ENCODE results near the gene ANKRD55. TPM values are rescaled to one million over a fixed set of nuclear protein-coding genes. Genes with fewer than 3 reads are reported as not detected.
"Not testable (repeated sequence)": the region's sequence is repeated elsewhere in the genome, so short reads cannot be mapped to it uniquely, and the experiment has no call there.

ANKRD55 gene
- total RNA-seq, 3 donors from 2014 or later (not counting 1 experiment from before 2014, with no cell fraction given): 0.88 TPM; not detected in 2

DNA sequence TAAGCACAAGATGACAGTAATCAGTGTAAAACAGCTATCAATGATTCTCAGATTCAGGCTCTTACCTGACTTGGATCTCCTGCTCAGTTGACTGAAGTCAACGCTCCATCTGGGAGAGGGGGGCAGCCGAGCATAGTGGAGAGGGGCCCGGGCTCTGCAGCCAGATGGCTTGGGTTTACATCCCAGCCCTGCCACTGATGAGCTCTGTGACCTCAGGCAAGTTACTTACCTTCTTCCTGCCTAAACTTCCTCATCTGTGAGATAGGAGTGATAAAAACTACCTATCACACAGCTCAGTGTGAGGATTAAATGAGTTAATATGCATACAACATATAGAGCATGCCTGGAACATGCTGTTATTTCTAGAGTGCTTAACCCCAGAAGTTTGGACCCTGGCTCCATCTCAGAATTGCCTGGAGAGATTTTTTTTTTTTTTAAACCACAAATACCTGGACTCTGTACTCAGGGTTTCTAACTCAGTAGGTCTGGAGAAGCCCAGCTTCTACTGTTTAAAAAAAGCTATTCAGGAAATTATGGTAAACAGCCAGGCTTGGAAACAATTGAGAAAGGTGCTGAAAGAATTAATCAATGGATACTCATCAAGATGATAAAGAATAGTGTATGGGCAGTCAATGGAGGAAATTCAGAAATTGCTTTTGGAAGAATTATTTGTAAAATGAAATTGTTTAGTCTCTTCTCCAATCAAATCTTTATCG is 72.2 kb downstream of the ANKRD55 start:
- Mint-ChIP-seq H3K27ac (no peak overlapping the region), H3K36me3 (no peaks in the 10 kb centered on the region), H3K9me3 (no peaks in the 10 kb centered on the region), H3K4me3 (no peak overlapping the region), H3K27me3 (ENCODE audit: low read depth in 2 of 2) (peaks cover 6 to 9% of the 10 kb centered on the region in 2 donors), H3K4me1 (peaks cover 10 to 20% of the 10 kb centered on the region in 2 donors)
- Histone ChIP-seq H3K27ac (ENCODE audit: low read length) (no peak overlapping the region), H3K36me3 (ENCODE audit: control insufficient read depth, insufficient read depth, low read length) (no peaks in the 10 kb centered on the region), H3K4me1 (ENCODE audit: control insufficient read depth, insufficient read depth, low read length) (peaks cover 37% of the 10 kb centered on the region), H3K27me3 (ENCODE audit: control insufficient read depth, insufficient read depth, low read length) (no peaks in the 10 kb centered on the region), H3K9me3 (ENCODE audit: control insufficient read depth, insufficient read depth, low read length) (no peaks in the 10 kb centered on the region), H3K4me3 (ENCODE audit: low read length) (no peak overlapping the region)
- DNase-seq (peak in 1 of 2 donors; percentile 34), ATAC-seq (no peak)
- 82% methylated on average over 3 of the region's 4 CpGs for WGBS (ENCODE audit: insufficient coverage)
- intact Hi-C loops (cut with micrococcal nuclease): no loop called here
- TF ChIP-seq, protein P1, sequence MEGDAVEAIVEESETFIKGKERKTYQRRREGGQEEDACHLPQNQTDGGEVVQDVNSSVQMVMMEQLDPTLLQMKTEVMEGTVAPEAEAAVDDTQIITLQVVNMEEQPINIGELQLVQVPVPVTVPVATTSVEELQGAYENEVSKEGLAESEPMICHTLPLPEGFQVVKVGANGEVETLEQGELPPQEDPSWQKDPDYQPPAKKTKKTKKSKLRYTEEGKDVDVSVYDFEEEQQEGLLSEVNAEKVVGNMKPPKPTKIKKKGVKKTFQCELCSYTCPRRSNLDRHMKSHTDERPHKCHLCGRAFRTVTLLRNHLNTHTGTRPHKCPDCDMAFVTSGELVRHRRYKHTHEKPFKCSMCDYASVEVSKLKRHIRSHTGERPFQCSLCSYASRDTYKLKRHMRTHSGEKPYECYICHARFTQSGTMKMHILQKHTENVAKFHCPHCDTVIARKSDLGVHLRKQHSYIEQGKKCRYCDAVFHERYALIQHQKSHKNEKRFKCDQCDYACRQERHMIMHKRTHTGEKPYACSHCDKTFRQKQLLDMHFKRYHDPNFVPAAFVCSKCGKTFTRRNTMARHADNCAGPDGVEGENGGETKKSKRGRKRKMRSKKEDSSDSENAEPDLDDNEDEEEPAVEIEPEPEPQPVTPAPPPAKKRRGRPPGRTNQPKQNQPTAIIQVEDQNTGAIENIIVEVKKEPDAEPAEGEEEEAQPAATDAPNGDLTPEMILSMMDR (IDR thresholded peaks at IDR 0.05): no peak

DNA sequence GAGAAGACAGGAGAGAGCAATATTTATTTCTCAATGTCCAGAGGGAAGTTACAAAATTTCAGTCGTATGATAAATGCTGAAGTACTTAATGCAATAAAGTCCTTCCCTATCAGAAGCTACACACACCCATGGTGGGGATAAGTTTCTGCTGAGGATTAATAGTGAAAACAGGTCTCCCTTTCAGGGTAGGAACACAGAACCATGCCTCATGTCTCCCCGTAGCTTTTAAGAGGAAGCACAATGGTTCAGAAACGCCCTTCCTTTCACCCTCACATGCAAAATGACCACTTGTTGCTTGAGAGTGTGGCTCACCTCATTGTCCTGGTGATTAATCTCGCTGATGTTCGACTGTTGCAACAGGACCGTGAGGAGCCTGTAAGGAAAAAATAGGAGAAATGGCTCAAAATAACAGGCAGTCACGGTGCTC is 73.6 kb downstream of the ANKRD55 start:
- H3K27ac Mint-ChIP-seq: no peak overlapping the region
- Histone ChIP-seq H3K27ac (ENCODE audit: low read length) (no peak overlapping the region), H3K4me3 (ENCODE audit: low read length) (no peak overlapping the region), H3K9me3 (ENCODE audit: control insufficient read depth, insufficient read depth, low read length) (no peaks in the 10 kb centered on the region), H3K4me1 (ENCODE audit: control insufficient read depth, insufficient read depth, low read length) (peaks cover 42% of the 10 kb centered on the region), H3K27me3 (ENCODE audit: control insufficient read depth, insufficient read depth, low read length) (no peaks in the 10 kb centered on the region), H3K36me3 (ENCODE audit: control insufficient read depth, insufficient read depth, low read length) (no peaks in the 10 kb centered on the region)
- H3K36me3 Mint-ChIP-seq: no peaks in the 10 kb centered on the region
- peaks cover 10 to 20% of the 10 kb centered on the region in 2 donors for H3K4me1 Mint-ChIP-seq
- DNase-seq: no peak
- H3K27me3 Mint-ChIP-seq (ENCODE audit: low read depth in 2 of 2): peaks cover 6 to 9% of the 10 kb centered on the region in 2 donors
- peak in 2 of 3 donors; percentile 22 to 34 for ATAC-seq
- intact Hi-C loops (cut with micrococcal nuclease): no loop called here
- no peaks in the 10 kb centered on the region for H3K9me3 Mint-ChIP-seq
- H3K4me3 Mint-ChIP-seq: no peak overlapping the region
- 71% methylated on average over 6 of the region's 7 CpGs for WGBS (ENCODE audit: insufficient coverage)
- TF ChIP-seq, protein P1 (IDR thresholded peaks at IDR 0.05): no peak

DNA sequence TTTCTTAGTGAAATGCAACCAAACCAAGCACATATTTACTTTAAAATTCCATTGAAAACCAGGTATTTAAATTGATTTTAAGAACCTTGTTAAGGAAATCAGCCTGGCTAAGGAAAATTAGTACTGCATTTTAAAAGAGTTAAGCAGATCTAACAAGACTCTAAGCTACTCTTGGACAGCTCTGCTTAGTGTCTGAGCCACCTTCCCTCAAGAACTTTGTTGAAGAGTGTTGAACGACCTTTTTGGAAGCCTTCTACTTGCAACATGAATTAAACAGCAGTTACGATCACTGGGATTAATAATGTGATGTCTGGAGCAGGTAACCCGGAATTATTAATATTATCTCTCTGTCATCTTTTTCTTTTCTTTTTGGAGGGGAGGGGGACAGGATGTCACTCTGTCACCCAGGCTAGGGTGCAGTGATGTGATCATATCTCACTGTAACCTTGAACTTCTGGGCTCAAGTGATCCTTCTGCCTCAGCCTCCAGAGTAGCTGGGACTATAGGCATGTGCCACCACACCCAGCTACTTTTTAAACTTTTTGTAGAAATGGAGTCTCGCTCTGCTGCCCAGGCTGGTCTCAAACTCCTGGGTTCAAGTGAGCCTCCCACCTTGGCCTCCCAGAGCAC is 74.7 kb downstream of the ANKRD55 start:
- intact Hi-C loops (cut with micrococcal nuclease): no loop called here
- H3K9me3 ChIP-seq (ENCODE audit: control insufficient read depth, insufficient read depth, low read length): no peaks in the 10 kb centered on the region
- H3K9me3 Mint-ChIP-seq: no peaks in the 10 kb centered on the region
- WGBS (ENCODE audit: insufficient coverage): 81% methylated on average over 2 of the region's 4 CpGs
- no peak overlapping the region for H3K27ac Mint-ChIP-seq
- H3K27me3 Mint-ChIP-seq (ENCODE audit: low read depth in 2 of 2): peaks cover 5 to 6% of the 10 kb centered on the region in 2 donors
- no peak overlapping the region for H3K27ac ChIP-seq (ENCODE audit: low read length)
- H3K36me3 Mint-ChIP-seq: no peaks in the 10 kb centered on the region
- TF ChIP-seq, protein P1 (IDR thresholded peaks at IDR 0.05): no peak
- no peak overlapping the region for H3K4me3 Mint-ChIP-seq
- no peaks in the 10 kb centered on the region for H3K36me3 ChIP-seq (ENCODE audit: control insufficient read depth, insufficient read depth, low read length)
- no peak overlapping the region for H3K4me3 ChIP-seq (ENCODE audit: low read length)
- H3K4me1 Mint-ChIP-seq: peaks cover 10 to 20% of the 10 kb centered on the region in 2 donors
- H3K4me1 ChIP-seq (ENCODE audit: control insufficient read depth, insufficient read depth, low read length): peaks cover 44% of the 10 kb centered on the region
- no peaks in the 10 kb centered on the region for H3K27me3 ChIP-seq (ENCODE audit: control insufficient read depth, insufficient read depth, low read length)
- ATAC-seq (no peak), DNase-seq (peak in 1 of 2 donors; percentile 39)

DNA sequence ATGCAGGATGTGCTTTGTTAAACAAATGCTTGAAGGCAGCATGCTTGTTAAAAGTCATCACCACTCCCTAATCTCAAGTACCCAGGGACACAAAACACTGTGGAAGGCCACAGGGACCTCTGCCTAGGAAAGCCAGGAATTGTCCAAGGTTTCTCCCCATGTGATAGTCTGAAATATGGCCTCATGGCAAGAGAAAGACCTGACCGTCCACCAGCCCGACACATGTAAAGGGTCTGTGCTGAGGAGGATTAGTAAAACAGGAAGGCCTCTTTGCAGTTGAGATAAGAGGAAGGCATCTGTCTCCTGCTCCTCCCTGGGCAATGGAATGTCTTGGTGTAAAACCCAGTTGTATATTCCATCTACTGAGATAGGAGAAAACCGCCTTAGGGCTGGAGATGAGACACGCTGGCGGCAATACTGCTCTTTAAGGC is 75.9 kb downstream of the ANKRD55 start:
- H3K27ac Mint-ChIP-seq, H3K4me3 Mint-ChIP-seq: not testable (repeated sequence)

DNA sequence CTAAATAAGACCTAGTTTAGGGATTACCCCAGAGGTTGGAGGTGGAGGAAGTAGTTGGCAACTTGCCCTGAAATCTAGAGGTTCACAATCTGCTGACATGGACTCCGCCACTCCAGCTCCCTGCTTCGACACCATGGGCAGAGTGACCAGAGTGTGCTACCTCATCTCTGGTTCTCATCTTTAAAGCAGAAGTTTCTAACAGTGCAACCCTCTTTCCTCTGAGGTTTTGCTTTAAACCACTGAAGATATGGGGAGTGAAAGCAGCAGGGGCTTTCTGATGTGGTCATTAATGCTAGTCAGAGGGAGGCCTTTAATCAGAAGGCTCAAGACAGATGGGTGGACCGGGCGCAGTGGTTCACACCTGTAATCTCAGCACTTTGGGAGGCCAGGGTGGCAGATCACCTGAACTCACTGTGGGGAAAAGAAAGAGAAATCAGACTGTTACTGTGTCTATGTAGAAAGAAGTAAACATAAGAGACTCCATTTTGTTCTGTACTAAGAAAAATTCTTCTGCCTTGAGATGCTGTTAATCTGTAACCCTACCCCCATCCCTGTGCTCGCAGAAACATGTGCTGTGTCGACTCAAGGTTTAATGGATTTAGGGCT is 76.4 kb downstream of the ANKRD55 start:
- H3K9me3 ChIP-seq (ENCODE audit: control insufficient read depth, insufficient read depth, low read length); H3K27ac Mint-ChIP-seq; H3K27me3 Mint-ChIP-seq (ENCODE audit: low read depth in 2 of 2); H3K4me3 Mint-ChIP-seq; H3K36me3 ChIP-seq (ENCODE audit: control insufficient read depth, insufficient read depth, low read length); H3K27me3 ChIP-seq (ENCODE audit: control insufficient read depth, insufficient read depth, low read length); H3K9me3 Mint-ChIP-seq; intact Hi-C loops (cut with micrococcal nuclease); H3K4me3 ChIP-seq (ENCODE audit: low read length); H3K36me3 Mint-ChIP-seq: not testable (repeated sequence)
- H3K4me1 ChIP-seq (ENCODE audit: control insufficient read depth, insufficient read depth, low read length): peaks cover 38% of the 10 kb centered on the region
- H3K4me1 Mint-ChIP-seq: peaks cover 15 to 16% of the 10 kb centered on the region in 2 donors
- H3K27ac ChIP-seq (ENCODE audit: low read length): peak overlapping the region; percentile 5
- ATAC-seq: peak; percentile 44 to 82 (median 73)
- peak in 1 of 2 donors; percentile 64 for DNase-seq
- 14% methylated on average over 4 of the region's 6 CpGs for WGBS (ENCODE audit: insufficient coverage)

More for the DNA sequence above, 75.9 kb downstream of the ANKRD55 start:
- 89% methylated on average over 5 of the region's 5 CpGs for WGBS (ENCODE audit: insufficient coverage)
- H3K36me3 ChIP-seq (ENCODE audit: control insufficient read depth, insufficient read depth, low read length); intact Hi-C loops (cut with micrococcal nuclease); ATAC-seq; H3K9me3 ChIP-seq (ENCODE audit: control insufficient read depth, insufficient read depth, low read length); H3K36me3 Mint-ChIP-seq; H3K4me3 ChIP-seq (ENCODE audit: low read length); DNase-seq; H3K27me3 Mint-ChIP-seq (ENCODE audit: low read depth in 2 of 2); H3K9me3 Mint-ChIP-seq; H3K27ac ChIP-seq (ENCODE audit: low read length); H3K27me3 ChIP-seq (ENCODE audit: control insufficient read depth, insufficient read depth, low read length): not testable (repeated sequence)
- peaks cover 43% of the 10 kb centered on the region for H3K4me1 ChIP-seq (ENCODE audit: control insufficient read depth, insufficient read depth, low read length)
- H3K4me1 Mint-ChIP-seq: peaks cover 15 to 20% of the 10 kb centered on the region in 2 donors
